ACHN (cell line): Measurements from ENCODE around the gene VWA8.
"Not testable (repeated sequence)": the region's sequence is repeated elsewhere in the genome, so short reads cannot be mapped to it uniquely, and the experiment has no call there.

Source experiments
- DNase-seq: peaks from one replicate; pipeline ENCODE4 v3.0.0-alpha.2; 2015
- in situ Hi-C: cut with HindIII; loops from 2 replicates; pipeline ENCODE4 v1.10.0; 2017; ENCODE audit warnings: low sequenced_read_pairs, low pct_ligation_motif_present, low pct_unique_long_range_greater_than_20kb

Gene VWA8

DNA sequence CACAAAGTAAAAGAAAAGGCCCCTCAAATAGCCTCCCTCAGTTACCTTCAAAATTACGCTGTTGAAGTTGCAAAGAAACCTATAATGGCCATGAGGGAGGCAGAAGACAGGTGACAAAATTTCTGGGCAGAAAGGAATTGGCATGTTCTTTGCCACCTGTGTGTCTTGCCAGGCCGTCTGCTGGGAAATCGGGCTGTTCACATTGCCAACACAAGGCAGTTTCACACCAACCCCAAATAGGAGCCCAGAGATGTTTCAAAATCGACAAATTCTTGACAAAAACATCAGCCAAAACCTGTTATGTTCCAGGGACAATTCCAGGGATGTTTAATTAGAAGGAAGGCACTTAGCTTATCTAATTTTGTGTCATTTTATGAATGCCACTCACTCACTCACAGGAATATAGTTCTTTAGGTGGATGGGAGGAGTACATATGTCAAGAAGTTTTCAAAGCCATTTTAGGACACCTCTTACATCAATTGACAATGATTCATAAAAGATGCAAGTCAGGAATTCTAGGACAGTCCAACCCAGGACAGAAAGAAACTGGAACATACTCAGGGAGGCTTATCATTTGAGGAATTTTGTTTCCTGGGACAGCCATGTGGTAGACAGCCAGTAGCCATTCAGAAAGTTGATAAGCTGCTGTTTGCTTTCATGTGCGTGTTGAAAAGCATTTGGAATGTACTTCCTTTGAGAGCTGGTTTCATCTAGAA lies 339.0 kb downstream of the VWA8 start:
- DNase-seq: no peak
- in situ Hi-C loops: no loop called here

DNA sequence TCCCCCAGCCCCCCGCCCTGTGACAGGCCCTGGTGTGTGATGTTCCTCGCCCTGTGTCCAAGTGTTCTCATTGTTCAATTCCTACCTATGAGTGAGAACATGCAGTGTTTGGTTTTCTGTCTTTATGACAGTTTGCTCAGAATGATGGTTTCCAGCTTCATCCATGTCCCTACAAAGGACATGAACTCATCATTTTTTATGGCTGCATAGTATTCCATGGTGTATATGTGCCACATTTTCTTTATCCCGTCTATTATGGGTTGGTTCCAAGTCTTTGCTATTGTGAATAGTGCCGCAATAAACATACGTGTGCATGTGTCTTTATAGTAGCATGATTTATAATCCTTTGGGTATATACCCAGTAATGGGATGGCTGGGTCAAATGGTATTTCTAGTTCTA lies 343.3 kb downstream of the VWA8 start:
- in situ Hi-C loops, DNase-seq: not testable (repeated sequence)

DNA sequence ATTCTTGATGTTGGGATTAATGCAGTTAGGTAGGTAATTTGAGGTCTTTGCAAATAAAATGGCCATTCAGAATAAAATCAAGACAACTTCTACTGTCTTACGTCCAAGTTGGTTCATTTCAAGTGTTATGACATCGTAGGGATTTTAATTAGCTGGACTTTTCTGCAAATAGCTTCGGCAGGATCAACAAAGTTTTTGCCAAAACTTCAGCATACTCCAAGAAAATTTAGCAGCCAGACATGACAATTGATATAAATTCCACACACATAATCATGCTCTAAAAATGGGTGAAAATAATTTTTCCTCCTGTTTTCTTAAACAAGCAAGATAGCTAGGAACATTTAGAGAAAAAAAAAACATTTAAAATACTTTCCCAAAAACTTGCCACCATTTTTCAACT lies 344.8 kb downstream of the VWA8 start:
- no peak for DNase-seq
- in situ Hi-C loops: no loop called here

DNA sequence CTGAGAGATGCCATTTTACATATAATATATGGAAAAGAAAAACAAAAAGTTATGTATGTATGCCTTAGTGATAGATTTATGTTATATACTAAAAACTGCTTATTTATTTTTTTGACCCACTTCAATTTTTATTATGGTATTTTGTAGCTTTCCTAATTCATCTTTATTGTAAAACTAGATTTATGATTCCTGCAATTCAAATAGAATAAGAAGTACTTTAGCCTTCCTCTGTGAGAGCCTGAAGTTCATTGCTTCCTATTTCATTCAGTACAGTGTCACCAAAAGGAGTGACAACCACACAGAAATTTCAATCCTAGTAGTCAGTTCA lies 345.4 kb downstream of the VWA8 start:
- no peak for DNase-seq
- in situ Hi-C loops: no loop called here

DNA sequence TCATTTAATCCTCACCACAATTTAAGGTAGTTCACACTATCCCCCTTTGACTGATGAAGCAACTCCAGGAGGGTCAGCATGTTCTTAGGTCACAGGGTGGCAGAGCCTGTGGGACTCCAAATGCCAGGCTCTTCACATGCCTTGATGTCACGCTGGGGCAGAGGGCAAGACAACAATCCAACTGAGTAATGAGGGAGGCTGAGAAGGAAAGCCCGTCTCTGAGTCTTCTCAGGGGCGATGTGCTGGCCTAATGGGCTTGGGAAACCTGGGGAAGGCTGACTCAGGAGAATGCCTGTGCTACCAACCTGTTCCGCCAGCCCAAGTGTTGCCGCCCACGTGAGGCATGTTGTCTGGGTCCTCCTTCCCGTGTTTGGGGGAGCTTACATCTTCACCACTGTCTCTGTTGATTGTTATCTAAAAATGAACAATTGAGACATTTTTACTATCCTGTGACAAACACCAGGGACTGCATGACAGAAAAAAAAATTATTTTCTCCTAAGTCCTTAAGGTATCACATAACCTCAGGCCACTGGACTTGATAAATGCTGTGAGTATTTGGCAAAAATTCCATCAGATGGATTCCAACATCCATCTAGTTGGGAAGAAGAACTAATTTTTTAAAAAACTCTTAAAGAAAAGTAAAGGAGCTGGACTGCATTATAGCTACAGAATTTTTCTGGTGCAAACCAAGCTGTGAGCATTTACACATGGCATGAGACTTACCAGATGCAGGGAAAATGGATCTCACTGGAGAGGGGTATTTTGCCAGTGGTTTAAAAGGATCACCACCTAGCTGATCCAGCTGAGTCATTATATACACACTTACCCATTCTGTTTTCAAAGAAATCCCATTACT lies 346.0 kb downstream of the VWA8 start:
- DNase-seq: no peak
- in situ Hi-C loops: no loop called here

DNA sequence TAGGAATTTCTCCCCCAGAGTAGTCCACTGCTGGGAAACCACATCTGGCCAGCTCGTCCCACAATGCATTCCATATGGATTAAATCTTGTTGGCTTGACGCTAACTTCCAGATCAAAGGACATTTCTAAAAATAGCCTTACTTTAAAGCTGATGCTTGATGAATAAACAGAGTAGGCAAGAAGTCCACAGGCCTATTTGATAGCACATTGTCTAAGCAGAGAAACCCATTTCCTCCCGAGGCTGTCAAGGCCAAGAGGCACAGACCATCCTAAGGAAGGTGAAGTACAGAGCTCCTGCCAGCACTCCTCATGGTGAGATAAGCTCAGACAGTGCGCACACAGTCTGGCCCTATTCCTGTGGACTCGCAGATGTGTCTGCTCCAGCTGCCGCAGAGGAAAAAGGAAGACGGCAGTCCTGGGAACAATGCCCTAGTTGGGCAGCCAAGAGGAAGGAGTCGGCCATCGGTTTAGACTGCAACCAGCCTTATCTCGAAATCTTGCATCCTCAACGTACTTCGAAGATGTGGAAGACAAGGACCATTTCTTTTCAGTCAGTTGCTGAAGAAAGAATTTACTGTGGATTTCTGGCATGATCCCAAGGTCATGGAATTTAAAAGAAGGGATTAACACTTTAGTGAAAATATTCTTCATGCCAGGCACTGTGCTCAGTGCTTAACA lies 346.8 kb downstream of the VWA8 start:
- in situ Hi-C loops: no loop called here
- no peak for DNase-seq

DNA sequence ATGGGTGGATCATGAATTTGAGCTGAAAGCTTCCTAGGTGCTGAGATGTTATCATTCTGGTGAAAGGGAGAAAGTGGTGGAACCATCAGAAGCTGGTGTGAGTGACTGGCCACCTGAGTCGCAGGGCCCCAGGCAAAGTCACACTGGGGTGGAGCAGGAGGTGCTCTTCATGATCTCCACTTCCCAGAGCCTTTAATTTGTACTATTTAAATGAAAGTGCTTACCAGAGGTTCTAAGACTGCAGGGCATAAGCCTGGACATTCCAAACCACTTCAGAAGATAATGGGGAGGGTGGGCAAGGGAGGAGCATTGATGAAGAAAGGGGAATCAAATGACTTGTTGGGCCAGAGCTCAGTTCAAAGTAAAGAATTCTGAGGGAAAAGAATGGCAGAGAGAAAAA lies 347.4 kb downstream of the VWA8 start:
- no peak for DNase-seq
- in situ Hi-C loops: no loop called here

DNA sequence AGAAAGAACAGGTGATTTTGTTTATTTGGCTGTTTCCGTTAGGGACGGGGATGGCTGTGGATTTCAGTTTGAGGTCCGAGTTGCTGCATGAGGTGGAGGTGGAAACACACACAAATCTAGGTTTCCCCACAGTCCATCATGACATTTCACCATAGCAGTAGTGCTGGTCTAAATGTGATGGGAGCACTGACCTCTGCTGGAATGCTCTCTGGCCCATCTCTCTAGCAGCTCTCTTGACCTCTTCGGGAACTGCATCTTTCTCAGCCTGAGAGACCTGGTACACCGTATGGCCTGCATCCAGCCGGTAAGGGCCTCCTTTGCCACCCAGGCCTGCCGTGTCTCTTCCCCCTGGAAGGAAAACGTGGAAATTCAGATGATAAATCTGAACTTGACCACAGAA lies 349.5 kb downstream of the VWA8 start:
- in situ Hi-C loops: no loop called here
- no peak for DNase-seq

DNA sequence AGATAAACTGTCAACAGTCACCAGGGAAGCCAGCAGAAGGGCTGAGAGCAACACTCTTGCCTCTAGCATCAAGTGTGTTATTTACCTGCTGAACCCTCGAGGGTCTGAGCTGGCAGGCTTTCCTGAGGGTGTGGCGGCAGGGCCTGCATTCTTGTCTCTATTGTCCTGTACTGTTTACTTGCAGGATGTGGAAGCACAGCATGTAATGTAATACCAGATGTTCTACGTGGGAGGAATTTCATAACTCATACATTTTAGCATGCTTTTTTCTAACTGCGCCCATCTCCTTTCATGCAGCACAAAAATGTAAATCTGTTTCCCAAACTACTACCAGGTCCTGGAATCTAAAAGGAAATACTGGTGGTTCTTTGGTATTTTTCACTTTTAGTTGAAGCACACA lies 350.5 kb downstream of the VWA8 start:
- in situ Hi-C loops: no loop called here
- DNase-seq: no peak

DNA sequence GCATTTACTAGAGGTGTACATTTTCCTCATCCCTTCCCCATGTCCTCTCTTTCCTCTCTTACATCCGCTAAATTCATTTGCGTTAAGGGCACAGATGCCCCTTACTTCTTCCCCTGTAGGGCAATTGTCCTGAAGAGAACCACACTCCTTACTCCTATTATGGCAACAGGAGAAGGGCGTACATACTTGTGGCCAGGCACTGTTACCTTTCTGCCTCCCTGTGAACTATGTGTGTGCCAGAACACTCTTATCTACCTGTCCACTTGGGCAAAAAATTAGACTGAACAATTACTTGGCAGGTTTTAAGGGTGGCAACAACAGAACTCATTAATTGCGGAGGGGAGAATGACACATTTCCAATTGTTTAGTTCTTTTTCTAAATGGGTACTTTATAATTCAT lies 351.1 kb downstream of the VWA8 start:
- in situ Hi-C loops: no loop called here

DNA sequence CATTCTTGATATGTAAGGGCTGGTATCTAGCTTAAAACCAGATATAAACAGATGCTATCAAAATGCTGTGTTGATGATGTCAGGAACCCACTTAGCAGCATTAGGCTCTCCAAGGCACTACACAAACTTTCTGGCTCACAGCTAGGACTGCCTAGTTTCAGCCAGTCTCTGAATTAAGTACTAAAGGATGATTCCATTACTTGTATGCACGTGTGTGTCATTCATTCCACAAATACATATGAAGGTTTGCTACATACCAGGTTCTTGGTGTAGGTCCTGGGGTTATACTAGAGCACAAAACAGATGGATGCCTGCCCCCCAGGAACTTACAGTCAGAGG lies 352.1 kb downstream of the VWA8 start:
- in situ Hi-C loops: no loop called here
- DNase-seq: no peak

More for the DNA sequence above, 351.1 kb downstream of the VWA8 start:
- no peak for DNase-seq

DNA sequence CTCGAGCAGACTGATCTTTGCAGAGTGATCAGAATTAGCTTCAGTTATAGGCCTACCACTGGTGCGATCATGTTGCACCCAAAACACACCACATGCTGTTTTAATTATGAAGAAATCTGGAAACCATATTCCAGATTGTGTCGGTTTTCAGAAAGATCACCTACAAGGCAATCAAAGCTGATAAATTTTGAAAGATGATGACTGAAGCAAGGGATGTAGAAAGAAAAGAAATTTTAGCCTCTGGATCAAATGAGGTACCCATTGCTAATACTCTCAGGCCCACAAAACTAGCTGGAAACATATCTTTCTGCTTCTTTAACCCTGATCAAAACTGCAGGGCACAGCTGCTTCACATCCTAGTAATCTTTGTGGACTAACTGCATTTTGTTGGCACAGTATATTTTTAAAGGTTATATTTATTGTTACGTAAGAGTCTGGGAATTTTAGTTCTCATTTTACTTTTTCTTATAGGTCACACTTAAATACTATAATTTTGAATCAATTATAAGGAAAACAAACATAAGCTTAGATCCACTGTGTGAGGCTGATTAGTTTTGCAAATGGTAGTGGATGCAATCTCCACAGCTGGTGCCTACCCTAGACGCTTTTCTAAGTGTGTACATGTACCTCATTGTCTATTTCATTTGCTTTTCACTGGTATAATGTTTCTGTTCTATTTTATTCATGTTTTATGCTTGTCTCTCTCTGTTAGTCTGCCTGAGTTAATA lies 352.6 kb downstream of the VWA8 start:
- in situ Hi-C loops: no loop called here
- no peak for DNase-seq

DNA sequence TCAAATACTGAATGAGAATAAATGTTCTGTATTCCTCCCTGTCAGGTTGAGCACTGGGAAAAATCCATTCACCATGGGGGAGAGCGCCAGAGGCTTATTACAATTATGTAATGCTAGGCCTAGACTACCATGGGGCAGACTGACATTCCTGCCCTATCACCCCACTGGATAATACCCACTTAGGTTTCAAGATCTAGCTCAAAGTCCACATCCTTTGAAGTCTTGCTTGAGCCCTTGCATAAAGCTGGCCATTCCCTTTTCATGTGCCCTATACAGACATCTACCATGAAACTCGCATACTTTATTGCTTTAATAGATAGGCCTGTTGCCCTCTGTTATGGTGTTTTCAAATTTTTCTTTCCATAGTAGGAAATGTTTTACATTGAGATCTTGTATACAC lies 354.3 kb downstream of the VWA8 start:
- DNase-seq: no peak
- in situ Hi-C loops: no loop called here

DNA sequence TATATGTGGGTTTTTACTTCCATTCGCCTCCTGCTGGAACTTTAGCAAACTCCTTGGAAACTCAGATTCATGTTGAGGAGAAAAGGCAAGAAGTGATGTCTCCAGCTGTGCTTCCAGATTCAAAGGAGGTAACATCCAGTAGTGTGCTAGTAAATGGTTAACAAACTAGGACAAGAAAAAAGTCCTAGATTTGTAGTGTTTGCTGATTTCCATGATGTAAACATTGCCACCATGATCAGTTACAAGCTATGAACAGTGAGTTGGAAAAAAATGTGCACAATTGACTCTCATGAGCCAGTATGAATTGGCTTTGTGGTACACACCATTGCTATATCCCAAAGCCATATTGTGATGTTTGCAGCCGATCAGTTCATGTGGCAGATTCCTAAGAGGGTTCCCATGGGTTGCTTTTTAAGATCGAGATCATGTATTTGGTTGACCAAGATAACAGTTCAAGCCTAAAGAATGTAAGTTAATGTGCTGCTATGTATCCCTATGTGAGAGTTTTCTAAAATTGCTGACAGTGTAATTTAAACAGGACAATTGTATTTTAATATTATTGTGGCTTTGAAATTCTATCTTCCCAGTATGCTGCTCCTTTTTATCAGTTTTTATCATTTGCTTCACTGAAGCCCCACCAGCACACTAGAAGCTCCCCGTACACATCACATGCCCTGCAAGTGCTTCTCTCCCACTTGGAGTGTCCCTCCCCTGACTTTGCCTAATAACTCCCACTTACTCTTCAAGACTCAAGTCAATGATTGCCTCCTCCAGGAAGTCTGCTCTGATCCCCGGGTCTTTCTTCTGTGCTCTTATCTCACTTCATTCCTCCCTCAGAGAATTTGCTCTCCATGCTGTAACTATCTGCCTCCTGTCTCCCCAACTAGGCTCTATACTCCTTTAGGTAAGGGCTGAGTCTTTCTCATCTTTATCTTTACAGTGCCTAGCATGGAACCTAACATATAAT lies 355.3 kb downstream of the VWA8 start:
- in situ Hi-C loops: no loop called here
- no peak for DNase-seq

DNA sequence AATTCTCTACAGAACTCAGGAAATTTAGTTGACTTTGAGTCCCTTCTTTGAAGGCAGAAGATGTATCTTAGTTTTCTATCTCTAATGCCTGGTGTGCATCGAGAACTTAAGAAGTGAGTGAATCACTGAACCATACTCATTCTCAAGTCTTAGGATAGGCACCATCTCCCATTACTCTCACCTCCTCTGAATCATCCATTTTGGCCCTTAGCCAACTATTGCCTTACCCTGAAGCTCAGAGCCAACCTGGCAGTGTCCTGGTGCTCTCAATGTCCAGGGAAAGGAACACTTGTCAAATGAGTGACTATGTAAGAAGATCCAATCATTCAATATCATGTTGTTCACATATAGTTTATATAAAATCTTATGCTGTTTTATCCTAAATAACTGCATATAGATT lies 357.0 kb downstream of the VWA8 start:
- peak; percentile 68 for DNase-seq
- in situ Hi-C loops: no loop called here

DNA sequence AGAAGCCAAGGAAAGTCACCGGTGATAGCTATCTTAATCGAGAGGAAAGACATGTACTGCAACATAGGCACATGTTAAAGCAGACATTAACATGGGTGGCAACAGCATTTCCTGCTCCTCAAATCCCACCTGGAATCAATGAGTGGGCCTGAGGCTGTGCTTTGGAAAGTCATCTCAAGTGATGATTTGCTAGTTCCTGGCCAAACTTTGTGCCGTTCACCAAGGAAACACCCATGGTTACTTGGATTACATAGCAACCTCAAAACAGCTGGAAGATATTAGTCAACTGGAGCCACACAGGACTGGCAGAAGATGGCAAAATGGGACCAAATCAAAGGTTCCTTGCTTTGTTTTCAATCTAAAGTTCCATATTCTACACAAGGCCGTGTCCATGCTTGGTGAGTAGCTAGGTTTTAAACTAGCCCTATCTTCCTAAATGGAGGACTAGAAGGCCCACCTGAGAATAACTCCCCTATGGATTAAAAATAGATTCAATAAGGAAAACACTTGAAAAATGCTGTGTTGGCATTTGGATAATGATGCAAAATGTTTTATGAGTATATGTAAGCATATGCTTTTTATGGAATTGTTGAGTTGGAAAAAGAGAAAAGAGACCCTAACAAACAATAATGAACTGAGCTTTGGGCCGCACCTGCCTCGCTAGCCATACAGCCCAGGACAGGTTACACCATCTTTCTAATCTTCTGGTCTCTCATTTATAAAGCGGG lies 359.0 kb downstream of the VWA8 start:
- no peak for DNase-seq
- in situ Hi-C loops: no loop called here

DNA sequence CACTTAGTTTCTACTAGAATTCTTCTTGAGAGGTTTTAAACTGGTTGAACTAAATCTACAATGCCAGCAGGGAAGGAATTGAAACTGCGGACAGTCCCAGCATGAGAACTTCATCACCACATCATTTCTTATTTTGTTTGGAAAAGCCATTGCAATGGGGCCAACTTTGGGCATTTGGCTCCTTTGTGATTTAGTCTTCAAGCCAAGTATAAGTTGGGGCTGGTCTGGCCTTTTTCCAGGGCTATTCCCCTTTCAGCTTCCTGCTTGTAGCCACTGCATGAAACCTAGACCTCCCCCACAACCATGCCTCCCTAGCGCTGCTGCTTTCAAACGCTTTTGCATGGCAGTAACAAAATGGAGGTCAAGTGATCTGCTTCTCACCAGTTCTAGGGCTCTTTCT lies 361.3 kb downstream of the VWA8 start:
- in situ Hi-C loops: no loop called here
- DNase-seq: no peak
